ENCODE data around the gene SREBF2. TPM values are rescaled to one million over a fixed set of nuclear protein-coding genes. Genes with fewer than 3 reads are reported as not detected.

Gene SREBF2
- total and polyA plus RNA-seq, 9 of the 15 experiments (the other 6 are each of a cell fraction or from before 2014, with no cell fraction given): 1.1 to 84.2 (median 26.9) TPM

DNA sequence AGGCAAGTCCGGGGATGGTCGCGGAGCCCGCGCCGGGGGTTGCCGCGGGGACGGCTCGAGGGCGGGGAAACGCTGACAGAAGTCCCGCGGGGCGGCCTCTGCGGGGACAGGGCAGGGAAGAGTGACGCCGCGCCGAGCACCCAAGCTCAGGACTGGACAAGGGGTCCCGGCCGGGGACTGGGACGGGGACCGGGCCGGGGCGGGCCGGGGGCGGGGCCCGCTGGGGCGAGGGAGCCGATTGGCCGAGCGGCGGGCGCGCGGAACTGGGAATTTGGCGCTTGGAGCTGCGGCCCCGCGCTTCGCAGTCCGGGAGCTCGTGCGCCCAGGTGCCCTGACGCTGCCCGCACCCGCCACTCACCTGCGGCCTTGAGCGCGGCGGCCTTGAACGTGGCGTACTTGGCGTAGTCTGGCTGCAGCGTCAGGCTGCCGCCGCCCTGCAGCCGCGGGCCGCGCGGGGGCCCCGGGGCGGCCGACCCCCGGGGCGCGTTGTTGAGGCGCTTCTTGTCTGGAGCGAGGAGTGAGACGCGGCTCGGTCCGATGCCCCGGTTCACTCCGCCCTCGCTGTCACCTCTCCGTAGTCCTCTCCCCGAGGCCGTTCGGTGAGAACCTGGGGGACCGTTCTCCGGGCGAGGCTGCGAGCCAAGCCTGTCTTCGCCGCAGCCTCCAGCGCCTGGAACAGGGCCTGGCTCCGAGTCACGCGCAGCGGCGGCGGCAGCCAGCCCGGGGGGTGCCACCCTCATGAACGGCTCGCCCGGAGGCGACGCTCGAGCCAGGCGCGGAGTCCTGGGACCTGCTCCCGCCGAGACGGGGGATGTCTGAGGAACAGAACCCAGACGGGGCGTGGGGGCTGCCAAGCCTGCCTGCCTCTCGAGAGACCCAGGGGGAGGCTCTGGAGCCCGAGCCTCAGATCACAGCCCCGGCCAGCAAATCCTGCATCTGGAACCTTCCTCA, 77.4 kb downstream of the SREBF2 start:
- no peak for DNase-seq (ENCODE audit: extremely low read depth in 1 of 4, low spot score in 3 of 4)
- no peaks in the 10 kb centered on the region for H3K9me1 ChIP-seq (ENCODE audit: control insufficient read depth, insufficient read depth, low read length)
- no TSS peak for BruUV-seq (replicated peaks)
- in situ Hi-C loops (cut with MboI) (no loop called here), intact Hi-C loops (cut with micrococcal nuclease) (no loop called here)
- no peak overlapping the region for H3K4me3 ChIP-seq
- no peak overlapping the region for H3K4me2 ChIP-seq (ENCODE audit: insufficient read depth, low read length)
- peaks cover 0 to 30% of the 10 kb centered on the region in 2 experiments; a peak in 3 of 5 replicates for H3K4me1 ChIP-seq (replicated peaks in 1 of 2; ENCODE audit: control insufficient read depth in 2 of 2, insufficient read depth in 2 of 2, low read length in 2 of 2)
- ChIA-PET POLR2A (interaction anchor here (0.6 kb wide), 1 partner anchor 11 kb away, joined by 4 read pairs; no protein-coding TSS in a partner anchor), CTCF (ENCODE audit: low intra/inter-chr PET ratio) (no interaction called here)
- WGBS (ENCODE audit: insufficient coverage, low coverage, missing lambda C conversion rate): 86% methylated on average over 11 of the region's 112 CpGs
- peaks cover 17% of the 10 kb centered on the region; the same call in 1 of the 2 replicates for H4K20me1 ChIP-seq (replicated peaks; ENCODE audit: control insufficient read depth, insufficient read depth, low read length)
- FAIRE-seq: no peak
- no peak for ATAC-seq
- no peak overlapping the region for H3K9ac ChIP-seq (ENCODE audit: insufficient read depth in 1 of 2, low read depth in 2 of 2, low read length in 2 of 2)
- peaks cover 15% of the 10 kb centered on the region; the same call in 2 of the 3 replicates for H3K36me3 ChIP-seq (ENCODE audit: control insufficient read depth, insufficient read depth, low read length)
- no peak overlapping the region for H2AFZ ChIP-seq (ENCODE audit: low read depth, low read length)
- H3K9me3 ChIP-seq (replicated peaks; ENCODE audit: control insufficient read depth, insufficient read depth, low read depth, low read length): no peaks in the 10 kb centered on the region
- H3K27me3 ChIP-seq (ENCODE audit: control insufficient read depth in 2 of 2, insufficient read depth in 2 of 2, low read length in 2 of 2): no peaks in the 10 kb centered on the region
- H3K27ac ChIP-seq (ENCODE audit: extremely low read depth, low read depth, low read length): no peak overlapping the region
- TF ChIP-seq ZBTB33 (CRISPR knock-in tag; IDR thresholded peaks at IDR 0.05) (peak; percentile 33; the same call in 1 of the 2 replicates), POLR2G (IDR thresholded peaks at IDR 0.05; ENCODE audit: low read depth, low read length) (peak; percentile 36; the same call in 1 of the 2 replicates), SAP30 (IDR thresholded peaks at IDR 0.05; ENCODE audit: borderline replicate concordance, insufficient read depth, low read depth, low read length, poor library complexity, severe bottlenecking) (no peak)
- no peaks in the 10 kb centered on the region for H3K79me2 ChIP-seq (ENCODE audit: control insufficient read depth, insufficient read depth, low read length)
